NCI-H524 (cell line): ENCODE data around the gene REC114.
"Not testable (repeated sequence)": the region's sequence is repeated elsewhere in the genome, so short reads cannot be mapped to it uniquely, and the experiment has no call there.

Source experiments
- DNase-seq, 2 experiments: peaks; one replicate each; lab custom pipeline; 2025; lab: John Stamatoyannopoulos, UW

The REC114 gene

GRCh38 chr15:73575636-73576247 lies 132.8 kb downstream of the REC114 start:
- no peak for DNase-seq

DNA sequence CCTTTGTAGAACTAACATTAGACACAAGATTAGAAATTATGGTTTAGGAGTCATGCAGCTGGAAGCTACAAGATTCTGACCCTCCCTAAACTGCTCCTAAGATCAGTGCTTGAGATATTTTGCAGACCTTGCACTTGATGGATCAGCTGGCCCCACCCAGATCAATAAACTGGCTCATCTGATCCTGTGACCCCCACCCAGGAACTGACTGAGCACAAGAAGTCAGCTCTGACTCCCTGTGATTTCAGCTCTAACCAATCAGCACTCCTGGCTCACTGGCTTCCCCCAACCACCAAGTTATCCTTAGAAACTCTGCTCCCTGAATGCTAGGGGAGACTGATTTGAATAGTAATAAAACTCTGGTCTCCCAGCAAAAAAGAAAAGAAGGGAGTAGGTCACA lies 134.6 kb downstream of the REC114 start:
- DNase-seq: not testable (repeated sequence)

DNA sequence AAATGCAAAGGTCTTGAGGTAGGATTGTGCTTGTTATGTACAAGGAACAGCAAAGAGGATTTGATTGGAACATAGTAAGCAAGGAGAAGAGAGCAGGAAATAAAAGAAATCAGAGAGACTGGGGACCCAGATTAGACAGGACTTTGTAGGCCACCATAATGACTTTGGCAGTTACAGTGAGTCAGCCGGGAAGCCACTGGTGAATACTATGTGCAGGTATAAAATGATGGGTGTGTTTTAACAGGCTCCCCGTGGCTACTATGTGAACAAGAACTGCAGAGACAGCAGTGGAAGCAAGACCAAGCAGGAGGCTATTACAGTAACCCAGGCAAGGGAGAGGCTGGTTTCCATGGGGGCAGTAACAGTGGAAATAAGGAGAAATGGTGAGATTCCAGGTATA lies 135.1 kb downstream of the REC114 start:
- DNase-seq: no peak

DNA sequence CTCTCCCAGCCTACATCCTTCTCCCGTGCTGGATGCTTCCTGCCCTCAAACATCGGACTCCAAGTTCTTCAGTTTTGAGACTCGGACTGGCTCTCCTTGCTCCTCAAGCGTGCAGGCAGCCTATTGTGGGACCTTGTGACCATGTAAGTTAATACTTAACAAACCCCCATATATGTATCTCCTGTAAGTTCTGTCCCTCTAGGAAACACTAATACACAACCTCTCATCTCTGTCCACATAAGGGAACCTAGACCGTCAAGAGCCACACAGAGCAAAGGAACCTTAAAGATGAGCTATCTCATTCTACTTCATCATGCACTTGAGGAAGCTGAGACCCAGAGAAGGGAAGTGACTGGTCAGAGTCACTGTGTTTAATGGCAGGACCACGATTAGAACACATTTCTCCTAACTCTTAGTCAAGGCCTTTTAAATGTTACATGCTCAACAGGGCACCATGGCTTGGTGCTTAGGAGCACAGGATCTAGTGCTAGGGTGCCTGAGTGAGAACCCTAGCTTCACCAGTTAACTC lies 140.0 kb downstream of the REC114 start:
- DNase-seq: no peak

GRCh38 chr15:73583544-73583943 lies 140.6 kb downstream of the REC114 start:
- no peak for DNase-seq

GRCh38 chr15:73584699-73585420 lies 141.9 kb downstream of the REC114 start:
- DNase-seq: no peak

DNA sequence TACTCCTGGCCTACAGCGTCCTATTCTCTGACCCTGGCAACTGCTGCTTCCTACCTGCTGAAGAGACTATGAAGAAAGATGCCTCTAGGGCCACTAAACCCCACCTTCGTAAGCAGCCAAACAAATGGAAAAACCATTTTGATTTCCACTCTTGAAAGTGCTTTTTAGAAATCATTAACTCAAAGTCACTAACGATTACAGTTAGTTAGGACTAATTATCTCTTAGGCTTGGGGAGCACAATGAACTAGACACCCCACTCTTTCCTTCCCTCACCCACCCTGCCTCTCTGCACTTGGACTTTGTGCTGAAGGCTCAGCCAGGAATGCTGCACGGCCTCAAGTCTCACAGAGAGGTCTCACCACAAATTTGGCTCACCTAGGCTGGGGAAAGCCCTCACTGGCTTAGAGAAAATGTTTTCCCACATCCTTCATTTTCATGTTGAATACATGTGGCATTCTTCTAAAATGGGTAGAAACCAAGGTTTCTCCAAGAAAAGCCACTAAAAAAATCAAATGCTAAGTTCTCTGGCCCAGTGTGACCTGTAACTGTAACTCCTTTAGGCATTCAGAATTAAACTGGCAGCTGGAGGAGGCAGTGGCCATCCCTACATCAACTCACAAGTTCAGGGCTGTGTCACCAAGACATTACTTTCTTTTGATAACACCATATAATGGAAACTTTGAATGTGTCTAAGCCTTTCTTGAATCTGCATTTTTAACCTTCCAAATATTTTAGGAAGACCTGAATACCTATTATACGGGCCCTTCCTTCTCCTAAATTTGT lies 143.1 kb downstream of the REC114 start:
- no peak for DNase-seq

- DNase-seq: no peak
Measured at GRCh38 chr15:73589766-73590165, 146.8 kb downstream of the REC114 start.

DNA sequence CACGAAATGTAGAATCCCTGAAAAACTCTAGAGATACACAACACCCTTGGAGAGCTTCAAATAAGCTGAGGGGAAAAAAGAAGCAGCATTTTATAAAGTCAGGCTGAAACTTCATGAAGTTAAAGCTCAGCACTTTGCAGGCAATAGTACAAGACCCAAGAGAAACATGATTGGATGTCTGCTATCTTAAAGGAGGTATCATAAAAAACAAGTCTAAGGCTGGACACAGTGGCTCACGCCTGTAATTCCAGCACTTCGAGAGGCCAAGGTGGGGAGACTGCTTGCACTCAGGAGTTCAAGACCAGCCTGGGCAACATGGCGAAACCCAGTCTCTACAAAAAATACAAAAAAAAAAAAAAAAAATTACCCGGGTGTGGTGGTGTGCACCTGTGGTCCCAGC lies 147.3 kb downstream of the REC114 start:
- no peak for DNase-seq

GRCh38 chr15:73593304-73594074 lies 150.5 kb downstream of the REC114 start:
- peak in 1 of 2 experiments; percentile 13 for DNase-seq

DNA sequence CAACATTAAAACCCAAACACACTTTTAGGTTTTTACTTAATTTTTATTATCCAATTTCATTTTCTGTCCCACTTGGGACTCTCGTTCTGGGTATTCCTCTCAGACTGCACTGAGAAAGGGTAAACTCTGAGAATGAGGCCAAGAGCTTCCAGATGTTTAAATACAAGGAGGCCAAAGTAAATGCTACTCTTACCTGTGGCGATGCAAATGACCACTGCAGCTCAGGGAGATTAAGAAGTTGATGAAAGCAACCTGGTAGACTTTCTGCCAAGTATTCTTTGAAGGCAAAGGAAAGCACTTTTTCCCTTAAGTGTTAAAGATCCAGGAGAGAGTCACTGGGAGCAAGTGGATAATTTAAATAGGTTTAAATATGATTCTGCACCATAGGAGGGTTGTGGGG lies 151.1 kb downstream of the REC114 start:
- DNase-seq: no peak

- no peak for DNase-seq
Measured at GRCh38 chr15:73596174-73596573, 153.2 kb downstream of the REC114 start.

DNA sequence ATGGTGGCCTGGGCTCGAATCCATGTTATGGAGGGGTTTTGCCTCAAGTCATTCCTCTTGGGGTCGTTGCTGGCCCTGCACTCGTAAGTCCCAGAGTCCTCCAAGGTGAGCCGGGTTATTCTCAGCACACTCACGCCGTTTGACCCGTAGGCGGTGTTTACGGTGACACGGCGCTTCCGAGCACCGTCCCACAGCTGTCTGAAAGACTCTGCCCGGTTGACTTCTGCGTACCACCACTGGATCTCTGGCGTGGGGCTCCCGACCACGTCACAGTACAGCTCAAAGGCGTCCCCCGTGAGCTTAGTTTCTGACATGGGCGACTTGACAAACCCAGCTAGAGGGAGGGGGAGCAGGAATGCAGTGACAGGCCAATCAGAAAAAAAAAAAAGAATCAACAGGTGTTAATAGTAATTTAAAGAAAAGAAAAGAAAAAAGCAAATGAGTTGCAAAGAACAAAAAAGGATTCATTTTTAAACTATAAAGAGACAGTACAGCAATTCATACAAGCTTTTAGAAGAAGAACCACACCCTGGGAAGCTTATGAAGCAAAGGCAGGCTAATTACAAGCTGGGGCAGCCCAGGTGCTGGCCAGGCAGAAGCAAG lies 154.2 kb downstream of the REC114 start:
- DNase-seq: no peak

DNA sequence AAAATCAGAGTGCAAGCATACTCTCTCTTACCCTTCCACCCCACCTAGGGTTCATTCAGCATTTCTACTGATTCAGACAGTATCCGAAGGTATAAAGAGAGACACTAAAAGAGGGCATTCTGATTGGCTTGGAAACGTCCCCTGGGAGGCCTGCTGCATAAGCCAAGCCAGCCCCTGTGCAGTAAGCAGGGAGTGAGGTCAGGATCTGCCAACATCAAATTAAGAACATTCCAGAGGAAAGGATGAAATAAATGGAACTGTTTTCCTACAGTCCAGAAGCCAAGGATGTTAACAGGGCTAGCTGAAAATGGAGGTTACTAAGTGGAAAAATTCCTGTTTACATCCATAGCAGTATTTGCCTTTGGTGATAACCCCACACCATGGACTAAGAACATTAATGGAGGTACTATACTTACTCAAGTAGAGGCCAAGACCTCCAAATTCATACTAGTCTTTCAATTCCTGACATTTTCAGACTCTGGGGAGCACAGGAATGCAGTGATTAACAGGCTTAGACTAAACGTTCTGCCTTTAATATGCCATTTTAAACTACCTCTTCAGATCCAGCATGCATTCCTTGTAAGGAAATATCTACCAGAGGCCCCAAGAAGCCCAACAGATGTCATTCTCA lies 155.7 kb downstream of the REC114 start:
- DNase-seq: no peak

- DNase-seq: no peak
Measured at GRCh38 chr15:73599934-73600333, 157.0 kb downstream of the REC114 start.

DNA sequence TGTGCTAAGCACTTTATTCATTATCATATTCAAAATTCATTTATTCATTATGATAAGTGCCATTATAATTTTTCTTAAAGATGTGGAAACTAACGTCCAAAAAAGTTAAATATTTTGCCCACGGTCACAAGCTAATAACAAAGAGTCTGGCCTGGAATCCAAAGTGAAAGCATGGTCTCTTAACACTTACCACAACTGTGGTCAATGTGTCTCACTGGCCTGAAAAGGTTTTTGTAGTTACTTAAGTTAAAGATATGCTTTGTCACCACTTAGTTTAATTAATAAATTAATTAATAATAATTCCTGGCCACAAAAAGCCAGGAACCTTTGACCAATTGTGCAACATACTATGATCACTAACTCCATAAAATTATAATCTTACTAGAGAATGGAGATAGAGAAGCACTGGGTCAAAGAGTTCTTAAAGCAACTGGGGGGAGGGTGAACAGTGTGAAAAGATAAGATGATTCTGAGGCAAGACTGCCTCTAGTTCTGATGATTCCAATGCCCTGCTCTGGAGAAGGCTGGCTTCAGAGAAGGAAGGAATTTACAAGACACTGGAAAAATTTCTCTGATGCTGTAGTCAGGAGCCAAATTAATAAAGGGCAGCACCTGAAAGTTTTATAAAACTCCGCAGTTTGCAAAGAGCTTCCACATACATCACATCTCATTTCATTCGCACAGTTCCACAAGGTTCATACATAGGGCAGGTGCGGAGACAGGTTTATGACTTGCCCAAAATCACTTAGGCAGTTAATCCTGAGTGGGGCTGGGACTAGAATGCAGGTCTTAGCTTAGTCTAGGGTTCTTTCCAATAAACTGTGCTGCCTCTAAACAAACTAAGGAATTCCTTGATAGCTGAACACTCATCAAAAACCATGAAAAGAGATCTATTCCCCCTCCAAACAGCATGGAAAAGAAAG lies 157.7 kb downstream of the REC114 start:
- DNase-seq: no peak

DNA sequence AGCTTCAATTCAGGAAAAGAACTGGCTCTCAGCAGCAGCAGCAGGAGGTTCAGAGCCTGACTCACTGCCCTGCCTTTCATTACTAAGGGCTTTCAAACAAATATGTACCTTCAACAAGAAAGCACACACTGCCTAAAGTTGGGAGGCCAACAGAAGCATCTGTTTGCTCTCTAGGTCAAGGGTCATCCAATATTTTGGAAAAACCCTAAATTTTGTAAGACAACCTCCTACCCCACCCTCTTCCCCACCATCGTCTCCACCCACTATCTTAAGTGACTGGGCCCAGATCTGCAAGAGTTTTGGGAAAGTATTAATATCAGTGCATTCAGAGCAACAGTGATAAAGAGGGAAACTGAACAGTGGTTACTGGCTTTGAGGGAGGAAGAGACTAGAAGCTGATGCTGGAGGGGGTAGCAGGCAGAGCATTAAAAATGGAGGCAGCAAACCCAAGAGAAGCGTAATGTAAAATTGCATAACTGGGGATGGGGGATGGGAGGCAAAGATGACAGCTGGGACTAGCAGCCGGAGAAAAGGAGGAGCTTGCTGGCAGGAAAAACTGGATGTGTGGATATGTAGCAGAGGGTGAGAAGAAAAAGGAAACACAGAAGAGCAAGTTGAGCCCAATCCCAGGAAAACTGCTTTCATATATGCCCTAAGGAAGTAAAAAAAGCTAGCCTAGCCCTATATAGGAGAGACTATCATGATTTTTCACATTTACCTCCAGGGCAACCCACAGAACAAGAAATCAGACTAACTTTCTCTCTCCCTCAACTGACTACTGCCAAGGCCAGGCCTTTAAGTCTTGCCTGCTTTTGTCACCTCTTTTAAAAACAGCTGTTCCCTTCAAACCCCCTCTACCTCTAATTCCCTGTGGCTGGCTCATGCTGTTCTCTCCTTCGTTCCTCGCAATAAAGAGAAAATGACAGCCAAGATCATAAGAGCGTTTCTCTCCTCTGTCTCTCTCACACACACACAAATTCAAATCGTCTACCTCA lies 158.8 kb downstream of the REC114 start:
- peak; percentile 58 to 78 for DNase-seq

DNA sequence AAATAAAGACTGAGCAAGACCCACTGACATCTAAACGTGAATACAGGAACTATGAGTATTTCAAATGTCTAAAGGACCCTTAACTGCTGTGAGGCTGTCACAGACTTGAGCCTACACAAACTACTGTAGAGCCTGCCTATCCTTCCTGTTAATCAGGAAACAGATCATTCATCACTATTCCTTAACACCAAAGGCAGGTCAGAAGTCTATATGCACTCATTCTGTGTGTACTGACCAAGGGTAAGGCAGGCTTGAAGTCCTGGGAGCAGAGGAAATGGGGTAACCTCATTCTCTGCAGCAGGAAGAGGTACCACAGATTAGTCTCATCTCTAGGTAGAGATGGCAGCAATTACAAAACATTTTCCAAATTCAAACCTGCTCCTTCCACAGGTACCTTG lies 159.5 kb downstream of the REC114 start:
- DNase-seq: no peak

- no peak for DNase-seq
Measured at GRCh38 chr15:73602992-73603391, 160.0 kb downstream of the REC114 start.
